Measurements from ENCODE around the gene KCNK4.
A peak's percentile ranks its signal among the peaks of the same experiment; 100 is the strongest.

The KCNK4 gene

GRCh38 chr11:64295760-64296159 is 4.7 kb downstream of the KCNK4 start:
- H3K4me3 ChIP-seq (ENCODE audit: low read length), result no peak overlapping the region
- DNase-seq (ENCODE audit: low read depth), result no peak
- TF ChIP-seq CTCF (conservative IDR thresholded peaks at IDR 0.05; ENCODE audit: low read length), result no peak

GRCh38 chr11:64296236-64296635 is 5.1 kb downstream of the KCNK4 start:
- DNase-seq (ENCODE audit: low read depth), result peak; percentile 70
- no peak for TF ChIP-seq CTCF (conservative IDR thresholded peaks at IDR 0.05; ENCODE audit: low read length)
- H3K4me3 ChIP-seq (ENCODE audit: low read length), result no peak overlapping the region

GRCh38 chr11:64296830-64297698 is 6.0 kb downstream of the KCNK4 start:
- no peak for DNase-seq (ENCODE audit: low read depth)
- no peak overlapping the region for H3K4me3 ChIP-seq (ENCODE audit: low read length)
- TF ChIP-seq CTCF (conservative IDR thresholded peaks at IDR 0.05; ENCODE audit: low read length), result no peak

- DNase-seq (ENCODE audit: low read depth), result no peak
- TF ChIP-seq CTCF (conservative IDR thresholded peaks at IDR 0.05; ENCODE audit: low read length), result no peak
- H3K4me3 ChIP-seq (ENCODE audit: low read length), result no peak overlapping the region
Measured at GRCh38 chr11:64297699-64298358, 6.7 kb downstream of the KCNK4 start.

- DNase-seq (ENCODE audit: low read depth), result peak; percentile 25
- no peak for TF ChIP-seq CTCF (conservative IDR thresholded peaks at IDR 0.05; ENCODE audit: low read length)
- H3K4me3 ChIP-seq (ENCODE audit: low read length), result peak overlapping the region; percentile 24; the same call in 1 of the 2 replicates
Measured at GRCh38 chr11:64298966-64299846, 8.1 kb downstream of the KCNK4 start.

GRCh38 chr11:64299847-64300648 is 8.9 kb downstream of the KCNK4 start, which contains the start of gene CATSPERZ:
TSS of gene CATSPERZ (plus strand) at chr11:64300358. CDS start at chr11:64300411, 53 bp downstream.
- no peak for TF ChIP-seq CTCF (conservative IDR thresholded peaks at IDR 0.05; ENCODE audit: low read length)
- no peak for DNase-seq (ENCODE audit: low read depth)
- H3K4me3 ChIP-seq (ENCODE audit: low read length), result peak within 1 kb of the TSS; percentile 44
